Lower leg skin (tissue), 3 donors: Measurements from ENCODE around the gene SBK3.

Experiments used
- CTCF ChIP-seq, 3 donors: fragments of 450-650 bp; IDR thresholded peaks; one replicate each; pipeline ENCODE4 v1.5.1; 2016; ENCODE audit warnings: antibody characterized with exemption in 3 of 3, mild to moderate bottlenecking in 3 of 3, moderate library complexity in 2 of 3
- POLR2A ChIP-seq, 2 donors: fragments of 450-650 bp; IDR thresholded peaks; one replicate each; pipeline ENCODE4 v1.6.1; 2016 to 2017; ENCODE audit warnings: antibody characterized with exemption in 2 of 2, mild to moderate bottlenecking in 1 of 2, moderate library complexity in 1 of 2

- TF ChIP-seq CTCF (IDR thresholded peaks at IDR 0.05) (no peak), POLR2A (IDR thresholded peaks at IDR 0.05) (no peak)
Observed at GRCh38 chr19:55493645-55494171, 51.6 kb downstream of the SBK3 start.
